ENCODE data around the gene GALP.
"Not testable (repeated sequence)": the region's sequence is repeated elsewhere in the genome, so short reads cannot be mapped to it uniquely, and the experiment has no call there.

GALP gene

GRCh38 chr19:56193981-56194640 is 18.3 kb downstream of the GALP start:
- FAIRE-seq, result no peak

GRCh38 chr19:56197646-56198045 is 21.8 kb downstream of the GALP start, which contains the start of gene ZSCAN5B:
Gene ZSCAN5B, minus strand, starts transcription at chr19:56197783. Its CDS starts 4,731 bp downstream, at chr19:56193052.
- FAIRE-seq, result not testable (repeated sequence)

GRCh38 chr19:56199687-56200086 is 23.9 kb downstream of the GALP start:
- no peak for FAIRE-seq

GRCh38 chr19:56201973-56202372 is 26.2 kb downstream of the GALP start, which contains the start of gene ZSCAN5C:
Gene ZSCAN5C, plus strand, starts transcription at chr19:56202273. Its CDS starts 3,641 bp downstream, at chr19:56205914.
- FAIRE-seq, result no peak

GRCh38 chr19:56207581-56207980 is 31.8 kb downstream of the GALP start:
- FAIRE-seq, result not testable (repeated sequence)

GRCh38 chr19:56209091-56209490 is 33.3 kb downstream of the GALP start:
- FAIRE-seq, result no peak

- FAIRE-seq, result not testable (repeated sequence)
These were observed 34.2 kb downstream of the GALP start for GRCh38 chr19:56210036-56210435.

- no peak for FAIRE-seq
These were observed 35.9 kb downstream of the GALP start for GRCh38 chr19:56211718-56212117.

- FAIRE-seq, result no peak
These were observed 41.5 kb downstream of the GALP start for GRCh38 chr19:56217039-56217949.

GRCh38 chr19:56218961-56219360 is 43.2 kb downstream of the GALP start:
- FAIRE-seq, result no peak

- FAIRE-seq, result not testable (repeated sequence)
These were observed 45.6 kb downstream of the GALP start for GRCh38 chr19:56221442-56221841.

GRCh38 chr19:56221851-56222250 is 46.0 kb downstream of the GALP start:
- FAIRE-seq, result no peak

GRCh38 chr19:56222901-56223300 is 47.1 kb downstream of the GALP start:
- no peak for FAIRE-seq

GRCh38 chr19:56223481-56223880 is 47.7 kb downstream of the GALP start:
- no peak for FAIRE-seq

All from islet of Langerhans (tissue), 1 donor.